ENCODE results near the gene SF1.
"Not testable (repeated sequence)": the region's sequence is repeated elsewhere in the genome, so short reads cannot be mapped to it uniquely, and the experiment has no call there.

SF1 gene, protein sequence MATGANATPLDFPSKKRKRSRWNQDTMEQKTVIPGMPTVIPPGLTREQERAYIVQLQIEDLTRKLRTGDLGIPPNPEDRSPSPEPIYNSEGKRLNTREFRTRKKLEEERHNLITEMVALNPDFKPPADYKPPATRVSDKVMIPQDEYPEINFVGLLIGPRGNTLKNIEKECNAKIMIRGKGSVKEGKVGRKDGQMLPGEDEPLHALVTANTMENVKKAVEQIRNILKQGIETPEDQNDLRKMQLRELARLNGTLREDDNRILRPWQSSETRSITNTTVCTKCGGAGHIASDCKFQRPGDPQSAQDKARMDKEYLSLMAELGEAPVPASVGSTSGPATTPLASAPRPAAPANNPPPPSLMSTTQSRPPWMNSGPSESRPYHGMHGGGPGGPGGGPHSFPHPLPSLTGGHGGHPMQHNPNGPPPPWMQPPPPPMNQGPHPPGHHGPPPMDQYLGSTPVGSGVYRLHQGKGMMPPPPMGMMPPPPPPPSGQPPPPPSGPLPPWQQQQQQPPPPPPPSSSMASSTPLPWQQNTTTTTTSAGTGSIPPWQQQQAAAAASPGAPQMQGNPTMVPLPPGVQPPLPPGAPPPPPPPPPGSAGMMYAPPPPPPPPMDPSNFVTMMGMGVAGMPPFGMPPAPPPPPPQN

DNA sequence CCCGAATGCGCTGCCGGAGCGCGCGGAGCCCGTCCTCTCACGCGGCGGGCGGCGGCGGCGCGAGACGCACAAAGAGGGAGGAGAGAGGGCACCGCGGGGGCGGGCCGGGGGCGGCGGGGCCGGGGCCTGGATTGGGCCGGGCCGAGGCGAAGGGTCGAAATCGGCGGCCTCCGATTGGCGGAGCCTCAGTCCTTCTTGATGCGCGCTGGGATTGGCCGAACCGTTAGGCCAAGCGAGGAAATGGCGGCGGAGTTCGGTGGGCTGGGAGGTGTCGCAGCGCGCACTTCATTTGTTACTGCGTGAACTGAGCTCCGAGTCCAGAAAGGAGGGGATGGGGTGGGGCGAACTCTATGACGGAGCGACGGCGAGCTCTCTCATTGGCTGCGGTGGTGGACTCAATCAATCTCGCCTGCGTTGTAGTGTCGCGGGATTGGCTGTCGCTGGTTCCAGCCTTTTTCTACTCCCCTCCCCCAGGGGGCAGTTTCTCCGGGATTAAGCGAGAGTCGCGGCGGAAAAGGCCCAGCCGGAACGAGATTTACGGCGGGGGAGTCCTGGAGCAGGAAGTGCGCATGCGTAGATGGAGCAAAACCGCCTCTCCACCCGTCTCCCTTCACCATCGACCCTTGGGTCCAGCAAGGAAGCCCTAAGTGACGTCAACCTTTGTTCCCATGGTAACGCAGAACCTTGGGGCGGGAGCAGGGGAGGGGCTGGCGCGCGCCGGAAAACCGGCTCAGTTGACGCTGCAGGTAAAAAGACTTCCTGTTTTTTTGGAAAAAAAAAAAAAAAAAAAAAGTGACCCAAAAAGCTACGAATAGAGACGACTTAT is at the start of gene SF1:
TSS of gene SF1 (minus strand) at position 70 of the 826 bp plus-strand sequence. CDS start 150 bp downstream, outside the sequence.
- Mint-ChIP-seq H3K27ac (peak within 1 kb of the TSS; percentile 99), H3K9me3 (no peaks in the 10 kb centered on the region), H3K4me1 (peaks cover 21 to 62% of the 10 kb centered on the region in 2 donors), H3K36me3 (peaks cover 36 to 44% of the 10 kb centered on the region in 2 donors), H3K27me3 (no peaks in the 10 kb centered on the region), H3K4me3 (peak within 1 kb of the TSS; percentile 93 to 94)
- DNase-seq = peak; percentile 100
- peak; percentile 88 to 89 for ATAC-seq (replicated peaks)

DNA sequence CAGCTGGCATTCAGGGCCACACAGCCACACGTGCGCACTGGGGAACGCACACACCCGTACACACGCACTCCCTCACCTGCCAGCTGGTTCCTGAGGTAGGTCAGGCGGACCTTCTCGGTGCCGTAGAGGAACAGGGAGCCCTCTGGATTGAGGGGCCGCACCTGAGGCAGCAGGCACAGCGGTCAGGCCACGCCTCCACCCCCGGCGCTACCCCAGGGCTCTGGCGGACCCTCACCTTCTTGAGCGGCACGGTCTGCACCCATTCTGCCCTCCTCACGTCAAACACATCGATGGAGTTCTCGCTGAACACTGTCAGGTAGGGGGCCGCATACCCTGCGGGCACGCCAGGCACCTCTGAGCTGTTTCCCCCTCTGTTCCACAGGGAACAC is 49.1 kb upstream of the SF1 start:
- Mint-ChIP-seq H3K27me3 (no peaks in the 10 kb centered on the region), H3K4me1 (peaks cover 3 to 5% of the 10 kb centered on the region in 2 donors), H3K36me3 (peaks cover 0 to 6% of the 10 kb centered on the region in 2 donors), H3K27ac (no peak overlapping the region), H3K9me3 (no peaks in the 10 kb centered on the region), H3K4me3 (no peak overlapping the region)
- DNase-seq = no peak
- no peak for ATAC-seq (replicated peaks)

DNA sequence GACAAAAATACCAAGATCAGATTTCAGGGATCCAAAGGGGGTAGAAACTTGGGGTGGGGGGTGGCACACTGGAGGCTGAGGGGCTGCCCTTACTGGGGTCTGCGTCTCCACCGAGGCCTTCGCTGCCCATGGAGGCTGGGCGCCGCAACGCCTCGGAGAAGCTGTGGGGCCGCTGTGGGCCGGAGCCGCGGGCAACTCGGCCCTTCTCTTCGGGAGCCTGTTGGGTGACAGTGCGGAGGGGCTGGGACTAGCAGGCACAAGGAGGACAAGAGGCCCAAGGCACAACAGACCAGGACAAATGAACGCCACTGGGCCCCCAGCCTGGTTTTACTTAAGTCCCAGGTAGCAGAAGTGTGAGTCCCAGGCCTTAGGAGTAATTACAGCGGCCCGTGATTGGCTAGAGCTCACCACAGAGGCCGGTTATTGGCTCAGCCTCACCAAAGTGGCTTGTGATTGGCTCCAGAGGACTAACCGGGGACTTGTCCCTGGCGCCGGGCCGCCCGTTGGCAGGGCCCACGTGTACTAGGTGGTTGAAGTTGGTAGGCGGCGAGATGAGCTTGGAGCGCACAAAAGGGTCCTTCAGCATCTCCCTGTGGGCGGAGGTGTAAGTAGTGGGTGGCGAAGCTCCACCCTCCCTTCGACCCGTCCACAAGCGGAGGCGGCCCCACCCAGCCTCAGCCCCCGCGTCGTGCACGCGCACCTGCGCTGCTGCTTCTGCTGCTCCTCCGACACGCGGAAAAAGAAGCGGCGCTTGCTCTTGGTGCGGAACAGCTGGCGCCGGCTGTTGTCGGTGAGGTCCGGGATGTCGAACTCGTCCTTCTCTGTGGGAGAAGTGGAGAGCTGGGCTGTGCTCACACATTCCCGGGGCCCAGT is 48.5 kb upstream of the SF1 start:
- DNase-seq = no peak
- peaks cover 0 to 4% of the 10 kb centered on the region in 2 donors for H3K36me3 Mint-ChIP-seq
- H3K27ac Mint-ChIP-seq = no peak overlapping the region

DNA sequence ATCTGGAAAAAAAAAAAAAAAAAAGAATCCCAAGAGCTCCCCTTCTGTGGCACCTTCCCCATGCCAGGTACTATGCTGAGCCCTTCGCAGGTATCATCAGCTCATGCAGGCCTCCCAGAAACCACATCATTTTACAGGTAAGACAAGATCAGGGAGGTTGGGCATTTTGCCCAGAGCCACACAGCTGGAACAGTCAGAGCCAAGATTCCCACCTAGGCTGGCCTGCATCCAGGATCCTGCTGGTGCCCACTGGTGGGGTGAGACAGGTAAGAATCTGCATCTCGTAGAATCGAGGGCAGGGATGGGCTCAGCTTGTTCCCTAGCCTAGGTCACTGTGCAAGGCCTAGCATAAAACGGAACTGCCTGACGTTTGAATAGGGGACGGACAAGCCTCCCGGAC is 47.7 kb upstream of the SF1 start:
- Mint-ChIP-seq H3K9me3 (no peaks in the 10 kb centered on the region), H3K27ac (no peak overlapping the region), H3K27me3 (no peaks in the 10 kb centered on the region), H3K36me3 (peaks cover 0 to 2% of the 10 kb centered on the region in 2 donors), H3K4me1 (peaks cover 3 to 5% of the 10 kb centered on the region in 2 donors), H3K4me3 (no peak overlapping the region)
- no peak for ATAC-seq (replicated peaks)
- DNase-seq = no peak

More for the DNA sequence above, 48.5 kb upstream of the SF1 start:
- Mint-ChIP-seq H3K4me1 (peaks cover 3 to 5% of the 10 kb centered on the region in 2 donors), H3K9me3 (no peaks in the 10 kb centered on the region), H3K4me3 (no peak overlapping the region), H3K27me3 (no peaks in the 10 kb centered on the region)
- no peak for ATAC-seq (replicated peaks)

DNA sequence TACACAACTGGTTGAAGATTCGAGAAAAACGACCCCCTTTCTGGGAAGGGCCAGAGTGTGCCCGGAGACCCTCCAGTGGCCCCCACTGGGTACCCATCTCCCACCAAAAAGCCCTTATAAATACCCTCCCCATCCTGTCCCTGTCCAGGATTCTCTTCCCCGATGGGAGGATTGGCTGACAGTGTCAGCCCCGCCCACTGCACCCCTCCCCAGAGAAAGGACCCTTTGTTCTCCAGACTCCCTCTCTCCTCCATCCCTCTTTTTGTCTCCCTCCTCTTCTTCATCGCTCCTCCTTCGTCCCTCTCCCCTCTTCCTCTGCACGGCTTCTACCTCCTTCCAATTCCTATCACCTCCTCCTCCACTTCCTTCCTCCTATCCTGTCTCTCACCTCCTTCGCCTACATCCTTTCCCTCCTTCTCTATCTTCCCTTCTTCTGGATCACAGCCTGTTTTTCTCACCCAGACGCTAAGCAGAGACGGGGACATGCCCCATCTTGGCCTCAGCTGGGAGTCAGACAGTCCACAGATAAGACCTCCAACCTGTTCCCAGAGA is 45.3 kb upstream of the SF1 start:
- no peak overlapping the region for H3K4me3 Mint-ChIP-seq
- H3K27ac Mint-ChIP-seq = no peak overlapping the region
- ATAC-seq (replicated peaks) = no peak
- DNase-seq = no peak
- H3K9me3 Mint-ChIP-seq = no peaks in the 10 kb centered on the region
- H3K27me3 Mint-ChIP-seq = no peaks in the 10 kb centered on the region
- no peaks in the 10 kb centered on the region for H3K4me1 Mint-ChIP-seq
- H3K36me3 Mint-ChIP-seq = no peaks in the 10 kb centered on the region

DNA sequence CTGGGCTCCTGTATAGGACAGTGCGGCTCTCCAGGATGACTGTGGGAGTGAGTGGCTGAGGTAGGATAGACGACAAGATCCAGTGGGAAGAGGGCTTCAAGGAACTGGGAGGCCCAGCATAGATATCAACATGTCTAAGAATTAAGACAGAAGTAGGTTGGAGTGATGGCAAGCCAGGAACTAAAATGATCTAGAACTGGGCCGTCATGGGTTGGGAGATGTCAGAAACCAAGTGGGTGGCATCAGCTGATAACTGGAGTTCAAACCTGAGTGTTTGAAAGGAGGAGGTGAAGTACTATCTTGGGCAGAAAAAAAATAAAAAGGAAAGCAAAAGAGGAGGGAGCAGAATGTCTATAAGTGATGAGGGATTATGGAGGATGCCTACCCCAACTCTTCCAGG is 39.1 kb upstream of the SF1 start:
- H3K36me3 Mint-ChIP-seq = no peaks in the 10 kb centered on the region
- H3K9me3 Mint-ChIP-seq = no peaks in the 10 kb centered on the region
- no peak overlapping the region for H3K4me3 Mint-ChIP-seq
- peaks cover 12 to 13% of the 10 kb centered on the region in 2 donors for H3K4me1 Mint-ChIP-seq
- peak overlapping the region; percentile 21 for H3K27ac Mint-ChIP-seq
- DNase-seq (no peak), ATAC-seq (replicated peaks) (no peak)
- no peaks in the 10 kb centered on the region for H3K27me3 Mint-ChIP-seq

DNA sequence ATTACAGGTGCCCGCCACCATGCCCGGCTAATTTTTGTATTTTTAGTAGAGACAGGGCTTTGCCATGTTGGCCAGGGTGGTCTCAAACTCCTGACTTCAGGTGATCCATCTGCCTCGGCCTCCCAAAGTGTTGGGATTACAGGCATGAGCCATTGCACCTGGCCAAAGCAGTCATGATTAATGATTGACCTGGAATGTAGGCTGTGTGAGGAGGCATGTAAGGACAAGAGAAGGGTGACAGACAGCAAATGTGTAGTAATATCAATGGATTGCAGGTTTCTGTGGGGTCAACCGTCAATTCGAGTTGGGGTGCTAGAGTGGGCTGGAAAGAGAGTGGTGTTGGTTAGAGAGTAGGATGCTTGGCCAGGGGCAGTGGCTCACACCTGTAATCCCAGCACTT is 37.1 kb upstream of the SF1 start:
- H3K36me3 Mint-ChIP-seq; H3K9me3 Mint-ChIP-seq; DNase-seq; ATAC-seq (replicated peaks); H3K4me3 Mint-ChIP-seq; H3K27me3 Mint-ChIP-seq: not testable (repeated sequence)
- peaks cover 14 to 17% of the 10 kb centered on the region in 2 donors for H3K4me1 Mint-ChIP-seq
- peak overlapping the region; percentile 20 for H3K27ac Mint-ChIP-seq

DNA sequence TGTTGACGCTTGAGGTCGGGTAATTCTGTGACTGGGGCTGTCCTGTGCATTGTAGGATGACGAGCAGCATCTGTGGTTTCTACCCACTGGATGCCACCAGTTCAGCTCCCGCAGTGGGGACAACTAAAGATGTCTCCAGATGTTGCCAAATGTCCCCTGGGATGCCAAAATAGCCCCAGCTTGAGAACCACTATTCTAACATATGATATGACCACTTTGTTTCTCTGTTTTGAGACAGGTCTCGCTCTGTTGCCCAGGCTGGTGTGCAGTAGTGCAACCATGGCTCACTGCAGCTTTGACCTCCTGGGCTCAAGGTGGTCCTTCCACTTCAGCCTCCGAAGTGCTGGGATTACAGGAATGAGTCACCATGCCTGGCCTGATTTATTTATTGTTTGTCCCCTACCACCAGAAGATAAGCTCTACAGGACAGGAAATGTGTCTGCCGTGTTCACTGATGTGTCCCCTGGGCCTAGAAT is 36.4 kb upstream of the SF1 start:
- no peaks in the 10 kb centered on the region for H3K9me3 Mint-ChIP-seq
- H3K4me3 Mint-ChIP-seq = peak overlapping the region in 1 of 2 donors; percentile 2
- no peaks in the 10 kb centered on the region for H3K27me3 Mint-ChIP-seq
- peak; percentile 77 for DNase-seq
- ATAC-seq (replicated peaks) = peak; percentile 68 to 72
- H3K4me1 Mint-ChIP-seq = peaks cover 18 to 23% of the 10 kb centered on the region in 2 donors
- peak overlapping the region; percentile 76 for H3K27ac Mint-ChIP-seq
- peaks cover 3 to 4% of the 10 kb centered on the region in 2 donors for H3K36me3 Mint-ChIP-seq

DNA sequence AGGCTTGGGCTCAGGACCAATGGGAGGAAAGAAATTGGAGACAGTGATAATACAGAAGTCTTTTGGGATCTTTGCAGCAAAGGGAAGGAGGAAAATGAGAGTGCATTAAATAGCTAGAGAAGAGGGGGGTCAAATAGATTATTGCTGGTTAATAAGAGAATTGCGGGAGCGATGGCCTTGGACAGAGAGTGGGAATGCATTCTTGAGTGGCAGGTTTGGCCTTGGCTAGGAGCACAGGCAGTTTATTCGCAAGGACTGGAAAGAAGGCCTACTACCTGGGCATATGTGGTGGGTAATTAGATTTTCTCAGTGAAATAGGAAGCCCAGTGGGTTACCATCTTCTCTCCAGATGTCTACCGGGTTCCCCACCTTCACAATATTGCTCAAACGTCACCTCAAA is 35.5 kb upstream of the SF1 start:
- Mint-ChIP-seq H3K27ac (no peak overlapping the region), H3K36me3 (peaks cover 4 to 5% of the 10 kb centered on the region in 2 donors), H3K27me3 (no peaks in the 10 kb centered on the region), H3K4me3 (no peak overlapping the region), H3K4me1 (peaks cover 24 to 32% of the 10 kb centered on the region in 2 donors), H3K9me3 (no peaks in the 10 kb centered on the region)
- DNase-seq = no peak
- ATAC-seq (replicated peaks) = no peak

DNA sequence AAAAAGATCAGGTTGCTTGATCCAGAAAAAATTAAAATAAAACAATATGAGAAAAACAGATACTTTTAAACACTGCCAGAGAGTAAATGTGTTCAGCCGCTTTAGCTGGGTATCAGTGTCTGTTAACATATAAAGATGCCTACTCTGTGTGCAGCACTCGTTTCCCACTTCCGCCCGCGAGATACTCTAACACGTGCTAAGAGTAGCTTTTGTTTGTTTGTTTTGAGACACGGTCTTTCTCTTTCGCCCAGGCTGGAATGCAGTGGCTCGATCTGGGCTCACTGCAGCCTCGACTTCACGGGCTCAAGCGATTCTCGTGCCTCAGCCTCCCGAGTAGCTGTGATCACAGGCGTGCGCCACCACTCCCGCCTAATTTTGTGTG is 32.5 kb upstream of the SF1 start:
- ATAC-seq (replicated peaks) (peak; percentile 18 to 29), DNase-seq (no peak)
- Mint-ChIP-seq H3K4me3 (peak overlapping the region; percentile 95 to 99), H3K27ac (peak overlapping the region; percentile 98), H3K9me3 (no peaks in the 10 kb centered on the region), H3K4me1 (peaks cover 34 to 45% of the 10 kb centered on the region in 2 donors), H3K27me3 (no peaks in the 10 kb centered on the region), H3K36me3 (peaks cover 20% of the 10 kb centered on the region in 2 donors)

DNA sequence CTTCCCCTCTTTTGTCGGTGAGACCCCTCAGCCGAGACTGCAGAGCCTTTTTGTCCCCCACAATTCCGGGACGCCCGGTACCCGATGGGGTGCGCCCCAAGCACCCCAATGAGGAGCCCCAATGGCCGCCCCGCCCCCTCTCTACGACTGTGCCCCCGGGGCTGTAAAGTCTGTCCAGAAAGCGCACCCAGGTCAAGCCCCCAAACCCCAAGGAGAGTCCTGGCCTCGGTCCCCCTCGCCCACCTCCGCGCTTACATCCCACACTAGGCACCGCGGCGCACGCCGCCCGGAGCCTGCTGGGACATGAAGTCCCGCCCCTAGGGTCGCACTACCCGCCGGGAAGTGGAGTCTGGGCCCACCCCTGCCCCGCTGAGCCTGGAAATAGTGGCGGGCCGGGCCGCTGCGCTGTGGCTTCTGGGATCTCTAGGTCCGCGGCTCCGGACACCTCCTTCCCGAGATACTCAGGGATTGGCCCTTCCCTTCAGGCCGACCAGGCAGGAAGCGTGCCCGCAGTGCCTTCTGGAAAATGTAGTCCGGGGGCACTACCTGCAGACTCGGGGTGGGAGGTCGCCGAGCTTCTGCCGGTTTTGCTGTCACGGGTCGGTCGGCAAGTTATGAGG is 32.0 kb upstream of the SF1 start, which contains the start of gene MEN1:
TSS of gene MEN1 (minus strand) at position 281 of the 620 bp plus-strand sequence. CDS start 442 bp downstream, outside the sequence.
- peaks cover 25% of the 10 kb centered on the region in 2 donors for H3K36me3 Mint-ChIP-seq
- ATAC-seq (replicated peaks) (peak; percentile 81 to 87), DNase-seq (peak; percentile 87)
- peaks cover 36 to 50% of the 10 kb centered on the region in 2 donors for H3K4me1 Mint-ChIP-seq
- peak within 1 kb of the TSS; percentile 95 to 99 for H3K4me3 Mint-ChIP-seq
- no peaks in the 10 kb centered on the region for H3K27me3 Mint-ChIP-seq
- no peaks in the 10 kb centered on the region for H3K9me3 Mint-ChIP-seq
- peak within 1 kb of the TSS; percentile 98 for H3K27ac Mint-ChIP-seq

DNA sequence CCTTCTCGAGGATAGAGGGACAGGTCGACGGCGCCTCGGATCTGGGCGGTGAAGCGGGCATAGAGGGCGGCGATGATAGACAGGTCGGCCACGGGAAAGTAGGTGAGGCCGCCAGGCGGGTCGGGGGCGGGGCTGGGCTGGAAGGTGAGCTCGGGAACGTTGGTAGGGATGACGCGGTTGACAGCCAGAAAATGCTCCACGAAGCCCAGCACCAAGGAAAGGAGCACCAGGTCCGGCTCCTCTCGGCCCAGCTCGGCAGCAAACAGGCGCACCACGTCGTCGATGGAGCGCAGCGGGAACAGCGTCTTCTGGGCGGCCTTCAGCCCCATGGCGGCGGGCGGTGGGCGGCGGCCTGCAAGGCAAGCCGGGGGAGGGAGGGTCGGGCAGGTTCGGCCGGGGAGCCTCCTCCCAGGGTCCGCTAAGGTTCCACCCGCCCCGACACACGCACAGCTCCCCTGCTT is 31.5 kb upstream of the SF1 start:
- Mint-ChIP-seq H3K27ac (peak overlapping the region; percentile 98), H3K9me3 (no peaks in the 10 kb centered on the region), H3K27me3 (no peaks in the 10 kb centered on the region), H3K4me3 (peak overlapping the region; percentile 95 to 99), H3K36me3 (peaks cover 25 to 28% of the 10 kb centered on the region in 2 donors), H3K4me1 (peaks cover 32 to 48% of the 10 kb centered on the region in 2 donors)
- DNase-seq (no peak), ATAC-seq (replicated peaks) (peak; percentile 16 to 24)
